Left lung (tissue), 10 donors: ENCODE results near the gene PTPRO. TPM values are rescaled to one million over a fixed set of nuclear protein-coding genes. Genes with fewer than 3 reads are reported as not detected.

Experiments used
- ATAC-seq: fragments of 200-7000 bp; cut with Tn5 transposase; one replicate; pipeline ENCODE4 v1.9.1; 2020; ENCODE audit warnings: moderate library complexity
- DNase-seq, 4 donors: peaks; one replicate each; pipeline ENCODE4 v3.0.0-alpha.2; 2013 to 2020
- H3K27ac ChIP-seq, 2 donors: fragments of 200-600 bp; sonication (generic) in 1 of 2; one replicate each; pipeline versions ENCODE4 v1.5.0 to v1.8.0; 2020 to 2021
- H3K27me3 ChIP-seq, 2 donors: fragments of 200-600 bp; sonication (generic) in 1 of 2; one replicate each; pipeline versions ENCODE4 v1.5.0 to v1.8.0; 2020 to 2021
- H3K36me3 ChIP-seq, 2 donors: fragments of 200-600 bp; sonication (generic) in 1 of 2; one replicate each; pipeline versions ENCODE4 v1.5.0 to v1.8.0; 2020 to 2021
- H3K4me1 ChIP-seq, 2 donors: fragments of 200-600 bp; one replicate each; pipeline ENCODE4 v1.8.0; 2021
- H3K4me3 ChIP-seq, 2 donors: fragments of 200-600 bp; sonication (generic) in 1 of 2; one replicate each; pipeline versions ENCODE4 v1.5.0 to v1.8.0; 2020 to 2021; ENCODE audit warnings: mild to moderate bottlenecking in 1 of 2
- H3K9me3 ChIP-seq, 2 donors: fragments of 200-600 bp; sonication (generic) in 1 of 2; one replicate each; pipeline versions ENCODE4 v1.5.0 to v1.8.0; 2020 to 2021
- CTCF ChIP-seq, 2 donors: fragments of 200-600 bp; sonication (generic) in 1 of 2; IDR thresholded peaks; one replicate each; pipeline versions ENCODE4 v1.5.0 to v1.8.0; 2021; ENCODE audit warnings: antibody characterized with exemption in 2 of 2
- intact Hi-C, 2 donors: fragments of 100-400 bp; cut with DNase I; formaldehyde crosslinking; loops; one replicate each; pipeline versions ENCODE4 v1.11.2 to v1.14.2; 2022
- polyA plus RNA-seq, 6 donors: library from polyadenylated mRNA; unstranded; fragments of 120-200 nt; gene quantifications; one replicate each; pipeline ENCODE4 v1.2.1, GENCODE V29; 2013; ENCODE audit not compliant: insufficient read length in 6 of 6
- total RNA-seq, 2 donors: library from RNA; stranded (reverse); fragmentation: NEBNext Ultra II Directional; extraction: Animal tissue kit (Norgen Biotek cat#: 25700); gene quantifications; one replicate each; pipeline ENCODE4 v1.2.1, GENCODE V29; 2021
- donor health status: DM: no; HTN: yes; CAD: no.
- donor health status: DM: no; HTN: no; CAD: no.

Gene PTPRO
- total and polyA plus RNA-seq, 8 donors, result 1.1 to 11.9 (median 1.7) TPM

DNA sequence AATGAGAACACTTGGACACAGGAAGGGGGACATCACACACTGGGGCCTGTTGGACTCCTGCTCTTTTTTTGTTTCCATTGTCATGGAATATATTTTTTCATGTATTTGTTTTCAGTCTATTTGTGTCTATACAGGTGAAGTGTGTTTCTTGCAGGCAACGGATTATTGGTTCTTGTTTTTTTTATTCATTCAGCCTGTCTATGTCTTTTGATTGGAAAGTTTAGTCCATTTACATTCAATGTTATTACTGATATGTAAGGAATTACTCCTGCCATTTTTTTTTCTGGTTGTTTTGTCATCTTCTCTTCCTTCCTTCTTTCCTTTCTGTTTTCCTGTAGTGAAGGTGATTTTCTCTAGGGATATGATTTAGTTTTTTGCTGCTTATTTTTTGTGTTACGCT is 18.0 kb upstream of the PTPRO start:
- Histone ChIP-seq H3K36me3 (no peaks in the 10 kb centered on the region), H3K27me3 (no peaks in the 10 kb centered on the region), H3K4me1 (no peaks in the 10 kb centered on the region), H3K9me3 (peaks cover 0 to 21% of the 10 kb centered on the region in 2 donors), H3K27ac (no peak overlapping the region), H3K4me3 (no peak overlapping the region)
- ATAC-seq (no peak), DNase-seq (no peak)
- TF ChIP-seq CTCF (IDR thresholded peaks at IDR 0.05), result no peak
- intact Hi-C loops, result no loop called here

- DNase-seq (no peak), ATAC-seq (no peak)
- Histone ChIP-seq H3K4me3 (no peak overlapping the region), H3K4me1 (no peaks in the 10 kb centered on the region), H3K27ac (no peak overlapping the region), H3K27me3 (no peaks in the 10 kb centered on the region), H3K9me3 (peaks cover 0 to 10% of the 10 kb centered on the region in 2 donors), H3K36me3 (no peaks in the 10 kb centered on the region)
- TF ChIP-seq CTCF (IDR thresholded peaks at IDR 0.05), result no peak
- intact Hi-C loops, result no loop called here
These were observed 15.7 kb upstream of the PTPRO start for GRCh38 chr12:15306605-15307004.

GRCh38 chr12:15307079-15307478 is 15.2 kb upstream of the PTPRO start:
- H3K27me3 ChIP-seq, result no peaks in the 10 kb centered on the region
- intact Hi-C loops, result no loop called here
- H3K9me3 ChIP-seq, result peaks cover 0 to 10% of the 10 kb centered on the region in 2 donors
- H3K4me1 ChIP-seq, result no peaks in the 10 kb centered on the region
- H3K4me3 ChIP-seq, result no peak overlapping the region
- no peak for ATAC-seq
- no peak for DNase-seq
- H3K36me3 ChIP-seq, result no peaks in the 10 kb centered on the region
- H3K27ac ChIP-seq, result no peak overlapping the region
- TF ChIP-seq CTCF (IDR thresholded peaks at IDR 0.05), result no peak

DNA sequence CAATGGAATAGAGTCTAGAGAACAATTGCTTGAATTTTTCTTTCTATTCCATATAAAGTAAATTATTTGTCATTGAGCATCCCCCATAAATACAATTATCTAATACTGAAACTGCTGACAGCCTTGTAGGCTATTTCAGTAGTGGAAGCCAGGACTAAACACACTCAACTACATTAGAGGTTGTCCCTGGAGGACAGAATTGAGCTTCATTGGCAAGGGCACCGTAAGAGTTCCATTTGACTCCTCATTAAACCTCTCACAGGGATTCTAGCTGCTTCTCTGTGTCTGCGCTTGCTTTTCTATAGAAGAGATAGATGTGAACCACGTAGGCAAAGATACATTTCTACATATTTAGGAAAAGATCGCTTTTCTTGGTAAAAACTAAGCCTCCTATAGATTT is 3.5 kb upstream of the PTPRO start:
- H3K27me3 ChIP-seq, result peaks cover 24 to 73% of the 10 kb centered on the region in 2 donors
- no peak overlapping the region for H3K27ac ChIP-seq
- no peak for DNase-seq
- peaks cover 6 to 8% of the 10 kb centered on the region in 2 donors for H3K4me1 ChIP-seq
- intact Hi-C loops, result no loop called here
- H3K4me3 ChIP-seq, result no peak overlapping the region
- no peaks in the 10 kb centered on the region for H3K9me3 ChIP-seq
- H3K36me3 ChIP-seq, result no peaks in the 10 kb centered on the region
- ATAC-seq, result no peak
- TF ChIP-seq CTCF (IDR thresholded peaks at IDR 0.05), result no peak

- no peak for TF ChIP-seq CTCF (IDR thresholded peaks at IDR 0.05)
- Histone ChIP-seq H3K9me3 (no peaks in the 10 kb centered on the region), H3K36me3 (no peaks in the 10 kb centered on the region), H3K4me3 (no peak overlapping the region), H3K27ac (no peak overlapping the region), H3K27me3 (peaks cover 30 to 87% of the 10 kb centered on the region in 2 donors), H3K4me1 (peaks cover 6 to 8% of the 10 kb centered on the region in 2 donors)
- DNase-seq, result no peak
- ATAC-seq, result no peak
- intact Hi-C loops, result no loop called here
These were observed 1.4 kb upstream of the PTPRO start for GRCh38 chr12:15320881-15321280.
